Nephron progenitor cell (in vitro differentiated cells): Measurements from ENCODE around the gene OSBPL8.

ENCODE experiments used
- DNase-seq: peaks from one replicate; pipeline ENCODE4 v3.0.0; 2021
- H3K27ac Mint-ChIP-seq: 2 replicates; pipeline ENCODE4 v1.8.0; 2021; ENCODE audit warnings: mild to moderate bottlenecking, moderate library complexity, mixed read lengths
- H3K27me3 Mint-ChIP-seq: 2 replicates; pipeline ENCODE4 v1.8.0; 2021; ENCODE audit warnings: mild to moderate bottlenecking, low read depth, mixed read lengths; ENCODE audit not compliant: poor library complexity
- H3K36me3 Mint-ChIP-seq: 2 replicates; pipeline ENCODE4 v1.8.0; 2021; ENCODE audit warnings: low read depth, mixed read lengths
- H3K4me1 Mint-ChIP-seq: 2 replicates; pipeline ENCODE4 v1.8.0; 2021; ENCODE audit warnings: mixed read lengths
- H3K4me3 Mint-ChIP-seq: 2 replicates; pipeline ENCODE4 v1.8.0; 2021; ENCODE audit warnings: mild to moderate bottlenecking, moderate library complexity, mixed read lengths
- H3K9me3 Mint-ChIP-seq: 2 replicates; pipeline ENCODE4 v1.8.0; 2021; ENCODE audit warnings: mild to moderate bottlenecking, moderate library complexity, mixed read lengths
- CTCF ChIP-seq: fragments of 200-600 bp; sonication (generic); IDR thresholded peaks from 2 replicates; pipeline ENCODE4 v1.5.0; 2021; ENCODE audit warnings: antibody characterized with exemption

OSBPL8 gene

GRCh38 chr12:76539727-76540126 is 19.8 kb downstream of the OSBPL8 start:
- DNase-seq = no peak
- TF ChIP-seq CTCF = no peak
- H3K4me1 Mint-ChIP-seq = peaks cover 4% of the 10 kb centered on the region
- peak overlapping the region; percentile 30 for H3K27ac Mint-ChIP-seq
- no peak overlapping the region for H3K4me3 Mint-ChIP-seq
- peaks cover 18% of the 10 kb centered on the region for H3K9me3 Mint-ChIP-seq
- peaks cover 50% of the 10 kb centered on the region for H3K36me3 Mint-ChIP-seq
- no peaks in the 10 kb centered on the region for H3K27me3 Mint-ChIP-seq

- peaks cover 4% of the 10 kb centered on the region for H3K4me1 Mint-ChIP-seq
- no peaks in the 10 kb centered on the region for H3K27me3 Mint-ChIP-seq
- H3K27ac Mint-ChIP-seq = no peak overlapping the region
- peaks cover 66% of the 10 kb centered on the region for H3K36me3 Mint-ChIP-seq
- DNase-seq = no peak
- no peak for TF ChIP-seq CTCF
- H3K9me3 Mint-ChIP-seq = peaks cover 18% of the 10 kb centered on the region
- H3K4me3 Mint-ChIP-seq = no peak overlapping the region
Observed at GRCh38 chr12:76537923-76538322, 21.6 kb downstream of the OSBPL8 start.

- no peak for TF ChIP-seq CTCF
- DNase-seq = no peak
- H3K27ac Mint-ChIP-seq = no peak overlapping the region
- peaks cover 23% of the 10 kb centered on the region for H3K9me3 Mint-ChIP-seq
- H3K4me1 Mint-ChIP-seq = peaks cover 4% of the 10 kb centered on the region
- peaks cover 4% of the 10 kb centered on the region for H3K27me3 Mint-ChIP-seq
- H3K36me3 Mint-ChIP-seq = peaks cover 63% of the 10 kb centered on the region
- no peak overlapping the region for H3K4me3 Mint-ChIP-seq
Observed at GRCh38 chr12:76536546-76536945, 23.0 kb downstream of the OSBPL8 start.

GRCh38 chr12:76535170-76535569 is 24.4 kb downstream of the OSBPL8 start:
- no peak overlapping the region for H3K27ac Mint-ChIP-seq
- no peak for TF ChIP-seq CTCF
- peaks cover 70% of the 10 kb centered on the region for H3K36me3 Mint-ChIP-seq

GRCh38 chr12:76533331-76533730 is 26.2 kb downstream of the OSBPL8 start:
- Mint-ChIP-seq H3K4me1 (no peaks in the 10 kb centered on the region), H3K27ac (no peak overlapping the region), H3K36me3 (peaks cover 66% of the 10 kb centered on the region), H3K9me3 (peaks cover 33% of the 10 kb centered on the region), H3K27me3 (peaks cover 4% of the 10 kb centered on the region), H3K4me3 (no peak overlapping the region)
- no peak for DNase-seq
- no peak for TF ChIP-seq CTCF

More at GRCh38 chr12:76535170-76535569, 24.4 kb downstream of the OSBPL8 start:
- H3K4me3 Mint-ChIP-seq = no peak overlapping the region
- peaks cover 4% of the 10 kb centered on the region for H3K27me3 Mint-ChIP-seq
- H3K9me3 Mint-ChIP-seq = peaks cover 31% of the 10 kb centered on the region
- no peak for DNase-seq
- peaks cover 3% of the 10 kb centered on the region for H3K4me1 Mint-ChIP-seq

- DNase-seq = no peak
- Mint-ChIP-seq H3K36me3 (peaks cover 73% of the 10 kb centered on the region), H3K4me1 (no peaks in the 10 kb centered on the region), H3K27ac (no peak overlapping the region), H3K4me3 (no peak overlapping the region), H3K9me3 (peaks cover 38% of the 10 kb centered on the region), H3K27me3 (peaks cover 4% of the 10 kb centered on the region)
- no peak for TF ChIP-seq CTCF
Observed at GRCh38 chr12:76532520-76532919, 27.1 kb downstream of the OSBPL8 start.
